GM19043 (cell line): ENCODE measurements around the gene CNPY4.

Experiments
- ATAC-seq: cut with Tn5 transposase; IDR thresholded peaks from one replicate; pipeline ENCODE4 v1.9.1; 2021; ENCODE audit warnings: low read depth; ENCODE audit not compliant: unreplicated experiment

CNPY4 gene

DNA sequence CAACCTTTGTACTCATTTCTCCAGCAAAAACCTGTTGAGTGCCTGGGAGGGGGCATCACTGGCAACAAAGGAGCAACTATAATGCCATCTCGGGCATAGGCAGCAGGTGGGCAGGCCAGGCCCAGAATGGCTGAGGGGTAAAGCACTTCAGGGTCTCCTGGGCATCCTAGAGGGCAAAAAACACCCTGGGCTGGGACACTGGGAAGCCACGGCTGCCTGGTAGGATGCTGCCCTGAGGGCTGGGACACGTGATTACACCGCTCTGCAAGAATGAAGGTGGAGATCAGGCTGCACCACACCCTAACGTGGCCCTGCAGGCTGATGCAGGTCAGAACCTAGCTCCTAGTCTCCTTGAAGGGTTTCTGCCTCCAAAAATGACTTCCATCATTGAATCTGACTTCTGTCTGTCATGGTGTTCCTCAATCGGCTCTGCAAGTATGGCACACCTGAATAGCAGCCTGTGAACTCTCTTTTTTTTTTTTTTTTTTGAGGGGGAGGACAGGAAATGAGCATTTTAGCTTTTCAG is 43.6 kb downstream of the CNPY4 start:
- ATAC-seq, result no peak

DNA sequence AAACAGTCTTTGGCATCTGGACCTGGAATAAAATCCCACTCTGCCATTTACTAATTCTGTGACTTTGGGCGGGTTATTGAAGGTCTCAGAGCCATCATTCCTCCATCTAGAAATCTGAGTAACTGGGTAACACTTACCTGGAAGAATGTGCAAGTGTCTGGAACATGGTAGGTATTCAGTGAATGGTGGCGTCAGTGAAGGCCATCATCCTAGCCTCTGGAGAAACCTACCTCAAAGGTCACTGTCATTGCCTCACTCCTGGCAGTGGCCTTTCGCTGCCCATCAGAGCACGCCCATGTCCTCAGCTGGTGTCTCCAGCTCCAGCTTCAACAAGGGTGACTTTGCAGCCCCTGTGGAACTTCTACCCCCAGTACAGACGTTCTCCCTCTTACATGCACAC is 44.4 kb downstream of the CNPY4 start:
- ATAC-seq, result no peak

DNA sequence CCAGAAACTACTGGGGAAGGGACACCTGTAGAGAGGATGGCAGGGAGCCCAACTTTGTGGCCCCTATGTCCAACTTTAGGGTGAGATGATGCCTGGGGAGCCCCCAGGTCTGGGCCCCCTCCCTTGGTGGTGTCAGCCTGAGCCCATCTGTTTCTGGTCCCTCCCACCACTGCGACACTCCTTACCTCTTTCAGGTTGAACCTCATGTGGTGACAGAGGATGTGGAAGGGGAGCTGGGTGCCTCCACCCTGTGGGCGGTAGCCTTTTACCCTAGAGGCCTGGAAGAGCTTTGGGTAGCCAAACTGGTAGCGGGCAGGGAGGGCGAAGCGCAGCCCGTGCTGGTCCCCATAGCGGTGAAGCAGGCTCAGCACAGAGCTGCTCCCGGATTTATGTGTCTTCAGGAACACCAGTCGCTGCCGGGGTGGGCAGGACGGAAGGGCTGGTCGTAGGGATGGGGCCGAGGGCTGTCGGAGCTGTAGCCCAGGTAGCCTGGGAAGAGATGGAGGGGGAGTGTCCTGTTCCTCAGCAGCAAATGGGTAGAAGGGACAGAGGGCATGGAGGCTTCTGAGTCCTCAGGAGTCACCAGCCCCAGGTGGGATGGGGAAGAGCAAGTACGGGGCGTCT is 47.0 kb downstream of the CNPY4 start:
- no peak for ATAC-seq

DNA sequence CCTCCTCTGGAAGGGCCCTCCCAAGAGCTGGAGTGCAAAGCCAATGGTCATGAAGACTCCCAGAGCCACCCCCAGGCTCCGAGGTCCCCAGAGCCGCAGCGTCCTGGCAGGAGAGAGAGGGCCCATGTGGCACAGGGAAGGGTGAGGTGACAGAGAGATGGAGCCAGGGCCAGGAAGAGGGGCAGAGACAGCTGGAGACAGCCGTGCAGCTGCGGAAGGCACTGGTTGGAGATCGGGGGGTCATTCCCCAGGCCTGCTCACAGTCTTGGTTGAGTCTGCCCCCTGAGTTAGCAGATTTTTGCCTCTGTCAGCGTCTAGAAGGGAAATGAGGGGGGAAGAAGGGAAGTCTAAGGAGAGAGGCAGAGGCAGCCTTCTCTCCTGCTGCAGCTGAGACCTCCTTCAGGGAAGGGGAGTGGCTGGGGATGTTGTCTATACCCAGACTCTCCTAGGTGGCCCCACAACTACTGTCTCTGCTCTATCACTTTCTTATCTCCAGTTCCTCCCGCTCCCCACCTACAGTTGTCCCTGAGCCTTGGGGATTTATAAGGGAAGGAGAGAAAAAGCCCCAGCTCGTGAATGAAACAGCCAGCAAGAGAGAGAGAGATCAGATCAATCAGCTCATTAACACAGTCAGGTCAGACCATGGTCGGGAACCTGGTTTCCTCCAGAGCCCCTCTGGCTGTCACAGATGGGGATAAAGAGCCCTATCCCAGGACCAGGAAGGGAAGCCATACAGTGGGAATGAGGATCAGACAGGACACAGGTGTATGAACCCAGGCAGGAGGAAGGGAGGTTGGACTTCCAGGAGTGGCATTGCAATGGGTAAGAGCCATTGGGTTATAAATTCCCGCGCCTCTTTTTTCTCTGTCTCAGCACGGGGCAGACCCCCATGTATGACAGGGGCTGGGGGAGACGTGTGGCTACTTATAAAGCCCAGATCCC is 47.8 kb downstream of the CNPY4 start:
- ATAC-seq, result no peak

DNA sequence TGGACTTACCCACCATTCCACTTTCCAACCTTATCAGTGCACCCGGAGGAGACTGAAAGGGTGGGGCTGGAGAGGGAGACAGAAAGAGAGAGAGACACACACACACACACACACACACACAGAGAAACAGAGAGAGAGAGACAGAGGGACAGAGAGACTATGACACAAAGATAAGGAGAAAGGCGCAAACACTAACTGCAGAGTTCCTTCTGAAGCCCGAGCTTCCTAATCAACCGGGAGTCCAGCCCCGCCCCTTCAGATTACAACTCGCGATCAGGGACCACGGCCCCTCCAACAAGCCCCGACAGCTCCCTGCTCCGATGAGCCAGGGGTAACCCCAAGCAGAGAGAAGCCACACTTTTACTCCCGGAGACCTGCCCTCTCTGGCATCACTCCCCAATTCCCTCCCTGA is 48.5 kb downstream of the CNPY4 start:
- no peak for ATAC-seq

DNA sequence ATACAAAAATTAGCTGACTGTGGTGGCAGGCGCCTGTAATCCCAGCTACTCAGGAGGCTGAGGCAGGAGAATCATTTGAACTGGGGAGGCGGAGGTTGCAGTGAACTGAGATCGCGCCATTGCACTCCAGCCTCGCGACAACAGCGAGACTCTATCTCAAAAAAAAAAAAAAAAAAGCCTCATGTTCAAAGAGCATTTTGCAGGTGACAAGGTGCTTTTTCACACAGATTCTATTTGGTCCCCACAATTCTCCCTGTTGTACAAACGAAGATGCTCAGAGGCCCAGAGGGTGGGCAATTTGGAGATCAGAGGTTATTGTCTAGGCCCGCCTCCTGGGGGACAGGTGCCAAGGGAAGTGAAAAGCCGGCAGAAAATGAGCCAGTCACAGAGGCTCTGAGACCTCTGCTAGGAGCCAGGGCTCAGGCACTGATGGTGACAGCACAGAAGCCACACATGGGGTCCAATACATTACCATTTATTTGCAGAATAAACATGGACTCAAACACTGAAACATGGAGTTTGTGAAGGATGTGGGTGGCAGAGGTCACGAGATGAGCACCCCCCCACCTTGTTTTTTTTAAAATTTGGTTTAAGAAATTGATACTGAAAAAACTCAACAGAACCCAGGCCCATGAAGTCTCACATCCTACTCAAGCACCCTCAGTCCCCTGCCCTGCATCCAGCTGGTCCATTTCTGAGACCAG is 49.9 kb downstream of the CNPY4 start:
- ATAC-seq, result no peak

DNA sequence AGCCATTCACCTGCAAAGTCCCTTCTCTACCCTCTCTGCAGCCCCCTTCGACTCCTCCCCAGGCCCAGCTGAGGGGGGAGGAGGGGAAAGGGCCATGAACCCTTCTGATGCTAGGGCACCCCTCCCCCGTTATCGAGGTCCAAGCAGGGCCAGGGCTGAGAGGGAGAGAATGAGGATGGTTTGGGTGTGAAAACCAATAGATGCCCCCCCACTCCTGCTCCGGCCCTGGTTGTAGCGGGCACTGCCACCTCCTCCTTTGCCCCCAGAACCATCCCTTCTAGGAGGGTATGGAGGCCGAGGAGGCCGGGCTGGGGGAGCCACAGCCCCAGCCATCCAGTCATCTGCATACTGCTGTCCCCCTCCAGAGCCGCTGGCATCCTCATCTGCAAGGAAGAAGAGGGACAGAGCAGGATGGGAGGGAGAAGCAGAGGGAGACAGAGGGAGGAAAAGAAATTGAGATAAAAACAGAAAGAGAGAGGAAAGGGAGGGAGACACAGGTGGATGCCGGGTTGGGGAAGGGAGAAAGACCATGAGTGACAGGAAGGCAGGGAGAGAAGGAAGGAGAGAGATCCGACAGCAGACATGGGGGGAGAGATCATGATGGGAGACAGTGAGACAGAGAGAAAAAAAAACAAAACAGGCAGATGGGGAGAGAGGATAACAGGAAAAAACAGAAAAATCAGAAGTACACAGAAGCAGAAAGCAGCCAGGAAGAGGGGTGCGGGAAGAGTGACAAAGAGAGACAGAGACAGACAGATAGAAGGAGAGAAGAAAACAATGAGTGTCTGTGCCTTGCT is 50.9 kb downstream of the CNPY4 start:
- no peak for ATAC-seq

DNA sequence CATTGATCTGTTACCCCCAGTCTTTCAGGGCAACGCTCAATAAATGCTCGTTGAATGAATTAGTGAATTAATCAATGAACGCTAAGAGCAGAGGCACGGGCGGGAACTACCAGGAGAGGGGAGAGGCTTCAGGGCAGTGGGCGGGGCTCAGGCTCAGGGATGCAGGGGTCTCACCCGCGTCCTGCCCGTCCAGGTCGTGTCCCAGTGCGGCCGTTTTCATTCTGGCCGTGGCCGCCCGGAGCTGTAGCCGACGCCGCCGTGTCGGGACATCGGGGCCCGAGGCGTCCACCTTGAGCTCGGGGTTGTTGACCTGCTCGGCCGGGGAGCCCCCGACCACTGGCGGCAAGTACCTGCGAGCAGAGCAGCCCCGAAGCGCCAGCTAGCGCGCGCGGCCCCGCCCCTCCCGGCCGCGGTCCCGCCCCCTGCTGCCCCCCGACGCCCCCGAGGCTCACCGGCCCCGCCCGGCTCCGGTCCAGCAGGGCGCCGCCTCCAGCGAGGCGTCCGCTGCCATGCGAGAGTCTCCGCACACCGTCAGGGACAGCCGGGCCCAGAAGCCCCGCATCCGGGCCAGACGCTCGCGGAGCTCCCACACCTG is 51.8 kb downstream of the CNPY4 start:
- no peak for ATAC-seq

DNA sequence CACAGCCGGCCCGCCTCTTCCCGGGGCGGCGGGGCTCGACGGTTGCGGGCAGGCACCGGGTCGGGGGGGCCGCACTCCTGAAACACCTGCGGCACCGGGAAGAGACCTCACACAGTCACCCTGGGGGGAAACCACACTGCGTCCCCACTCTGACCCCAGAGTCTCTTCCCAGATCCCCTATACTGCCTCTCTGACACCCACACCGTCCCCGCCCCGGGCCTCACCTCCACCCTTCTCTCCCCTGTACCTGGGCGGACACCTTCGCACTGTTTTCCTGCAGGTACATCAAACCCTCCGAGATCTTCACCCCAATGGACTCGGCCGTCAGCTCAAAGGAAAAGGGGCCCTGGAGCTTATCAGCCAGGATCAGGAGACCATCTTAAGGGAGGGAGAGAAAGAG is 52.4 kb downstream of the CNPY4 start:
- ATAC-seq, result no peak

DNA sequence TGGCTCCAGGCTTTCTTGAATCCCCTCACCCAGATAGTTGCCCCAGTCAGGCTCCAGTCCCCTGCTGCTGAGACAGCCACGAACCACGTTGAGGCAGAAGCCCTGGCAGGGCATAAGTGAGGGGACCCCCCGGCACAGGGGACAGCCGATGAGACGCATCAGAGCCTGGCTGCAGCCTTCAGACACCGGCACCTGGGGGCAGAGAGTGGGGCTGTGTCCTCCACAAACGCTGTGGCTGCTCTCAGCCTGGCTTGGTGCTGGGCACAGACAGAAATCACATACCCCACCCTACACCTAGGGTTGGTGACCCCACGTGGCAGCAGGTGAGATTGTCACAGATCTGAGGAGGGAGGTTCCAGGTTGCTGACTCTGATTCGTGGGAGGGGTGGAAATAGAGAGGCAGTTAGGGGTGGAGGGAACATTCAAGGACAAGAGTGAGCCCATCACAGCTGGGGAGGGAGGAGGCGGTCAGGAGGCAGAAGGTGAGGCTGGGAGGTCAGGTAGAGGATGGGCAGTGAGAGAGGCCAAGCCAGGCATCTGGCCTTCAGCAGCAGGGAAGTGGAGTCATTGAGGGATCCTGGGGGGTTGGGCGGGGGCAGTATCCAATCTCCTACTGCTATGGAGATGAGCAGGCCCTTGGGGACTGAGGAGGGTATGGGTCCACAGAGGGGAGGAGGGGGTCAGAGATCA is 54.5 kb downstream of the CNPY4 start:
- ATAC-seq, result no peak

DNA sequence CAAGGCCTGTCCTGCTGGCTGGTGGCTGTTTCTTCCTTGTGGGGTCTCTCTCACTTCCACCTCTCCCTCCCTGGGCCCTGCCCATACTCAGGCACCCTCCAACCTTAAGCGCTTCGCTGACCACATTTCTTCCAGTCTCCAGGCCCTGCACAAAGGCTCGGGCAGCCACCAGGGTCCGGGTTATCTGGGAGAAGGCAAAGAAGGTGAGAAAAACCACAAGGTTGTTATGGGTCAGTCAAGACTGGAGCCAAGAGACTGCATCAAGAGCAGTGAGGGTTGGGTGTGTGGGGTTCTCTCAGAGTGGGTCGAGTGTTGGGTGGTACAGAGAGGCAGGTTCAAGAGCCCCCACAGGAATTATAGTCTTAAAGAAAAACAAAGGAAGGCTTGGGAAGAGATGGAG is 55.1 kb downstream of the CNPY4 start:
- ATAC-seq, result no peak
